ENCODE data around the gene SMARCD1. TPM values are rescaled to one million over a fixed set of nuclear protein-coding genes. Genes with fewer than 3 reads are reported as not detected.
"Not testable (repeated sequence)": the region's sequence is repeated elsewhere in the genome, so short reads cannot be mapped to it uniquely, and the experiment has no call there.

SMARCD1 gene
- polyA plus RNA-seq, 1 donor, result 60.4 TPM

DNA sequence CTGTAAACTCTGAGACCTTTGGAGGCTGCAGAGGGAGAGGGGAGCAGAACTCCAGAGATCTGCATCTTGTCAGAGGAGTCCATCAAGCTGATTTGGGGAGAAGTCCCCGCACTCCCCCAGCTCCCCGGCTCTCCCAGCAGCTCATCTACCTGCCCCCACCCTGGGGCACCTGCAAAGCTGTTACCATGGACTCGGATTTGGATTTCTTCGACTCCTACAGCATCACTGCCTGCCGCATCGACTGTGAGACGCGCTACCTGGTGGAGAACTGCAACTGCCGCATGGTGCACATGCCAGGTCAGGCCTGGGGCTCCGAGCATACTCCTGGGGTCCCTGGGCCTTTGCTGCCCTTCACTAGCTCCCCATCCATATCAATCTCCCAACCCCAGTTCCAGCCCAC lies 6.9 kb upstream of the SMARCD1 start:
- no peak for DNase-seq

DNA sequence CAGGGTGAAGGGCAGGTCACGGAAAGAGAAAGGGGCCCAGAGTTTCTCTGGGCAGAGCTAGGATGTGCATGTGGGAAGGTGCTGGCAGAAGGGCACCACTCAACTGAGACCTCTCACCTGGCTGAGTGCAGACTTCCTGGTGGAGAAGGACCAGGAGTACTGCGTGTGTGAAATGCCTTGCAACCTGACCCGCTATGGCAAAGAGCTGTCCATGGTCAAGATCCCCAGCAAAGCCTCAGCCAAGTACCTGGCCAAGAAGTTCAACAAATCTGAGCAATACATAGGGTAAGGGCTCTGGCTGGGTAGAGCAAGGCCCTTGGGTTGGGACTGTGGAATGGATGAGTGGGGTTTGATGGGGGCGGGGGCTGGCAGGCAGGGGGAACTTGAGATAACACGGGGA lies 5.4 kb upstream of the SMARCD1 start:
- DNase-seq, result no peak

DNA sequence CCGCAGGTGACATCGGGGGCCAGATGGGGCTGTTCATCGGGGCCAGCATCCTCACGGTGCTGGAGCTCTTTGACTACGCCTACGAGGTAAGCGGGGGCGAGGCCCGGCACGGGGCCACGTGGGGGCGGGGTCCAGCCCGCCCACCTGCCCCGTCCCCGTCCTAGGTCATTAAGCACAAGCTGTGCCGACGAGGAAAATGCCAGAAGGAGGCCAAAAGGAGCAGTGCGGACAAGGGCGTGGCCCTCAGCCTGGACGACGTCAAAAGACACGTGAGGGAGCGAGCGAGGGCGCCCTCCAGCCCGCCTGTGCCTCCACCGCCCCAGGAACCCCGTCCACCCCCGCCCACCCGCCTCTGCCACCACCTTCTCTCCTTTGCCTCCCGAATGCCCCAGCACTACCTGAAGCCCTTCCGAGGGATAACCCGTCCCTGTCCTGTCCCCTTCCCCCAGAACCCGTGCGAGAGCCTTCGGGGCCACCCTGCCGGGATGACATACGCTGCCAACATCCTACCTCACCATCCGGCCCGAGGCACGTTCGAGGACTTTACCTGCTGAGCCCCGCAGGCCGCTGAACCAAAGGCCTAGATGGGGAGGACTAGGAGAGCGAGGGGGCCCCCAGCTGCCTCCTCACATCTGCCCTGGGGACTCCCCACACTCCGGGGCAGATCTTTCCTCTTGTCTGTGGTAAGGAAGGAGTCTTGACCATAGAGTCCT lies 3.9 kb upstream of the SMARCD1 start:
- DNase-seq, result no peak

DNA sequence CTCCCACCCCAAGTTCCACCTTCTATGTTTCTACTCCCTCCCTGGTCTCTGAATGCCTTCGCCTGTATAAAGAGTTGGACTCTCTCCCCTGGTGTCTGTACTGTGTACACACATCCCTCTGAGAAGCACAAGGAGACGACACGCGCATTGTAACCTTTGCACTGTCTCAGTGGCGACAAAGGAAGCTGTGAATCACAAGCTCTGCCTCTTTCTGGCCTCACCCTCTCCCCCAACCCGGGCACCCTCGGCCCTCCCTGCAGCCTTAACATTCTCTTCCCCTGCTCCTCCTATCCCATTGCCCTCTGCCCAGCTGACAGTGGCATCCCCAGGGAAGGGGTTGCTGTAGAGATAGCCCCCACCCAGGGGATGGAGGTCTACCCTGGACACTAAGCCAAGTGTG lies 2.5 kb upstream of the SMARCD1 start:
- no peak for DNase-seq

DNA sequence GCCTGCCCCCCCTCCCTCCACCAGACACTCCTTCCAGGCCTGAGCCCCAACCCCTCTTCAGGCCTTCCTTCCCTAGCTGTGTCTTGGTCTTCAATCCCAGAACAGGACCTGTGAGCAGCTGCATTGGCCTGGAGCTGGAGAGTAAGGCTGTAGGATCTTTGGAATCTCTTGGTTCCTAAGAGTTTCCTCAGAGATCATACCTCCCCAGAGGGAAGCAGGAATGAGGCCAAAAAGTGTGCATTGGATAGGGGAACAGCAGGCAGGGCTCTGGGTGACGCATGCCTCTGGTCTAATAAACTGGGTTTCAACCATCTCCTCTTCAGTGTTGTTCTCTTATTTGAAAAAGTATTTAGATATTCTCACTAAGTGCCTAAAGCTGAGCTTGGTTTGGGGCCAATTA lies 1.8 kb upstream of the SMARCD1 start:
- no peak for DNase-seq

DNA sequence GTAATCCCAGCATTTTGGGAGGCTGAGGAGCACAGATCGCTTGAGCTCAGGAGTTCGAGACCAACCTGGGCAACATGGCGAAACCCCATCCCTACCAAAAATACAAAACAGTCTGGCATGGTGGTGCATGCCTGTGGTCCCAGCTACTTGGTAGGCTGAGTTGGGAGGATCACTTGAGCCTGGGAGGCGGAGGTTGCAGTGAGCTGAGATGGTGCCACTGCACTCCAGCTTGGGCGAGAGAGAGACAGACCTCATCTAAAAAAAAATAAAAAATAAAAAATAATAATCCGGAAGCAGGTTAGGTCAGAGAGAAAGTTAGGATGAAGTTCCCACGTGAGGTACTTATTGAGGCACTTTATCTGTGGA lies 750 bp upstream of the SMARCD1 start:
- not testable (repeated sequence) for DNase-seq

DNA sequence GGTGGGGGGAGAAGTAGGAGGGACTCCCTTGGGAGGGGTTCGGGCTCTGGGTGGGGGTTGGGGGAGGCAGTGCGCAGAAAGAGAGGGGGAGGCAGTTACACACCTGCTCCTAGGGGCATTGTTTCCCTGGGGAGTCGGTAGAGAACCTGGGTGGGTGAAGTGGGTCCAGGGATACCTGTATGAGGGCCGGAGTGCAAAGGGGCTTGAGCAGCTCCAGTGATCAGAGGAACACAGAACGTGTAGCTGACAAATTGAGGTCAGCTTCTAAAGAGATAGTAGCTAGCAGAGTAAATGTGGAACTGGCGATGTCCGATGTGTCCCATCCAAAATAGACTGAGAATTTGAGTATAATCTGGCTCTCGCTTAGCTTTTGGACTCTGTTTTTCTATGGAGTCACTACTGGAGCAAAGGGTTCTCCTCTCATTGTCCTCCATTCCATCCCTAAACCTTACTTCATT lies 502 bp downstream of the SMARCD1 start:
- DNase-seq, result no peak

DNA sequence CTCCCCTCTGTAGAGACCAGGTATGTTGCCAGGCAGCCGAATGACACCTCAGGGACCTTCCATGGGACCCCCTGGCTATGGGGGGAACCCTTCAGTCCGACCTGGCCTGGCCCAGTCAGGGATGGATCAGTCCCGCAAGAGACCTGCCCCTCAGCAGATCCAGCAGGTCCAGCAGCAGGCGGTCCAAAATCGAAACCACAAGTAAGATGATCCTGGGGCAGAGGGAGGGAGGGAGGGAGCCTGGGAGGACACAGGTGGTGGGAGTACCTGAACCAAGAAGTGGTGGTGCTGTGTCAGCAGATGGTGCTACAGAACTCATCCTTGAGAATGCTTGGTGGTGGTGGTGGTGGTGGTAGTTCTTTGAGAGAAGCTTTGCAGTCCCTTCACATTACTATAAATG lies 1.0 kb downstream of the SMARCD1 start:
- DNase-seq, result no peak

DNA sequence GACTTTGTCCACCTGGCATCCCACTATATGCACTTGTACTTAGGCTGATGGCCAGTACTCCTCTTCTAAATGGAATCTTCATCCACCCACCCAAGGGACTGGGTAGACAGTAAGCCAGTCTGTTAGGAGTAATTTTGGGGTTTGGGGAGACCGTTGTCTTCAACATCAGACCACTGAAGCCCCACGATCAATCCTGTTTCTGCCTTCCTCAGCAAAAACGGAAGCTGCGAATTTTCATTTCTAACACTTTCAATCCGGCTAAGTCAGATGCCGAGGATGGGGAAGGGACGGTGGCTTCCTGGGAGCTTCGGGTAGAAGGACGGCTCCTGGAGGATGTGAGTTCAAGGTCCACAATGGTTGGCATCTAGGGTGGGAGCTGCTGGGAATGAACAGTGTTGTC lies 2.0 kb downstream of the SMARCD1 start:
- no peak for DNase-seq

DNA sequence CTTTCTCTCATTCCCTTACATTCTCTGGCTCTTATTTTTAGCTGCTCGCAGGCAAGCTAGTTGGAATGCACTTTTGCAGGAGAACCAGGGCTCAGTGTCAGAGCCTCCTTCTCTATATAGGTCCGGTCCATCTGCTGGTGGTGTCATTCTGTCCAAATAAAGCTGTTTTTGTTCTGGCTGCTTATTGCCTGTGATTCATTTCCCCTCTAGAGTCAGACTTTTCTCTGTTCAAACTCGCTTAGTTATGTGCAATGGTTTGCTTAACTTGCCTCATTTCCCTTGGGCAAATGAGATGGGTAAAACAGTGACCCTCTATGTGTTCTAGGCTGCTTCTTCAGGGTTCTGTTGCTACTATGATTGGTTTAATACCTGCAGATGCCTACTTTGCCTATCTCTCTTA lies 2.9 kb downstream of the SMARCD1 start:
- DNase-seq, result no peak

DNA sequence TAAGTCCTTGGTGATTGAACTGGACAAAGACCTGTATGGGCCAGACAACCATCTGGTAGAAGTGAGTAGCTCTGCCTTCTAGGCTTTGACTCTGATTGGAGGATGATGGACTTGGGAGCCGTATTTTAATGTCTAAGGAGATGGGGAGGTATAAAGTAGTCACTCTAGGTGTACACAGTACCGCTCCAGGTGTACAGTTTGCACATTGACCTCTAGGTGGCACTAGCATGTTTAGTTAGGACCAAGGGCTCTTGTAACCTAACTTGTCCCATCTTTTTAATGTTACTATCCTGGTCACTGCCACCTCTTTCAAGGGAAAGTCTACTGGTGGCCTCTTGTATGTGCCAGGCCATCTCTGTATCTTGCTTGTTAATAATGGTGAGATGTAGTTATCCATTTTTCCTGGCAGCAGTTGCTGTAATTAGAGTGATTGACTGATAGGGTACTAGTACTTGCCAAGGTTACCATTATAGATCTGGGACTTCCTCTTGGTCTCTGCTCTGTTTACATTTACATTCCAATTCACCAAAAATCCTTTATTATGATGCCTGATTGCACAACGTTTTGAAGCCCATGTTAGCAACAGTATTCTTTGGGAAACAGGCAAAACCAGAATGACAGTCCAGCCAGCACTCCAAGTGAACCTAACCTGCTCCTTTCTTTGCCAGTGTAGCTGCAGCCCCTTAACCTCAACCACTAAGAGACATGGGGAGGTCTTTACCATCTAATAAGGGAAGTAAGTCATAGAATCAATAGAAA lies 3.6 kb downstream of the SMARCD1 start:
- DNase-seq, result no peak

DNA sequence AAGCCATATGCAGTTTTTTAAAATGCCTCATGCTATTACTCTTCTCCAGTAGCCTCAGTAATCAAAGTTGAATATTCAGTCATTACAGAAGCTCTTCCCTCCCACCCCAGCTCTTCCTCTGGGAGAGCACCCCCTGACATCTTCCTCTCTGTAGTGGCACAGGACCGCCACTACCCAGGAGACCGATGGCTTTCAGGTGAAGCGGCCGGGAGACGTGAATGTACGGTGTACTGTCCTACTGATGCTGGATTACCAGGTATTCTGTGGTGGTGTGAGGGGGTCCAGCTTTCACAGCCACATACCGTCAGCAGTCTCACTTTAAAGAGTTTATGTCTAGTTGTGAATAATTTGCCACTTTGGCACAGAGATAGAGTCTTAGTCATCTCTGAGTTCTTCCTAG lies 4.6 kb downstream of the SMARCD1 start:
- DNase-seq, result no peak

DNA sequence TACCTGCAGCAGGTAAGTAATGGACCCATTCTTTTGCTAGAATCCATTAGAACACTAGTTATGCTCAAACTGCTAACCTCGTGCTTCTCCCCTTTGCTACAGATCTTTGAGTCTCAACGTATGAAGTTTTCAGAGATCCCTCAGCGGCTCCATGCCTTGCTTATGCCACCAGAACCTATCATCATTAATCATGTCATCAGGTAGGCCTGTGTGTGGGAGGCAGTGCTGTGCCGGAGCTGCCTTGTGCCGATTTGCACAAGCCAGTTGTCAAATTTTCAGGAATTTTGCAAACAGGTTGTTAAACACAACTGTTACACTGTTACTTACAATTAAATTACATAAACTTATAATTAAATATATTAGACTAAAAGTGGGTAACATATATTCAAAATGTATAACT lies 5.2 kb downstream of the SMARCD1 start:
- no peak for DNase-seq

DNA sequence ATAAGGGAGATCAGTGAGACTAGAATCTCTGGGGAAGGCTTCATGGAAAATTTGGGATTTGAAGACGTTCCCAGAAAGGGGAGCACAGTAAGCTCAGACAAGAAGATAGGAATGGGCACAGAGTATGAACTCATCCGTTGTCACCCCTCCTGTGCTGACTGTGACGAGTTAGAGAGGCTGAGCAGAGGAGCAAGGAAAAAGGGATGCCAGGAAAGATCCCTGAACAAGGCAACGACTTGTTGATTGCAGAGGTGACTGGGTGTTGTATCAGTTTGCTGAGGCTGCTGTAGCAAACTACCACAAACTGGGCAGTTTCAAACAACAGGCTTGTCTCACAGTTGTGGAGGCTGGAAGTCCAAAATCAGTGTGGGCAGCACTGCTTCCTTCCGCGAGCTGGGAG lies 12.8 kb downstream of the SMARCD1 start:
- DNase-seq, result no peak

DNA sequence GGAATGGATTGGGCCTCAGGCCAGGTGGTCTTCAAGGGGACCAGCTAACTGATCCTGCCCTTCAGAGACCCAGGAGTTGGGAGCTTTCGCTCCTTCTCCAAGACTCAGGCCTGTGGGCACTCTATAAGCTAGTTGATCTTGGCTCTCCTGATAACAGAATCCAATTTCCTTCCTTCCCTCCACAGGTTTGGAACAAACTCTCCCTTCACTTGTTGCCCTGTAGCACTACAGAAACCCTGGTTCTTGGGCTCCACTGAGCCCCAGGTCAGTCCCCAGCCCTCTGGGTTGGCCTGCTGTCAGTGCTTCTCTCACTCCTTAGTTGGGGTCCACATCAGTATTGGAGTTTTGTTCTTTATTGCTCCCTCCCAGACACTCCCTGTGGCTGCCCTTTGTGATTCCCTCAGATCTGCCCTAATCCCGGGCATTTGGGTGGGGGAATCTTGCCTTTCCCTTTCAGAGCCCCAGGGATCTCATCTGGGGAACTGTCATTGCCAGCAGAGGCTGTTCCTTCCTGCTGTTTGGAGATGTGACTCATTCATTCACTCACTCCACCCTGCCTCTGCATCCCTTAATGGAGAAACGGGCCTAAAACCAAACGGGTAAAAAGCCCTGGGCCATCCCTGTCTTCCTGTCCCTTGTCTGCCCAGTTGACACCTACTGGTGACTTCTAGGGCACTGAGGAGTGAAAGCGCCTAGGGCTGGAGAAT lies 14.3 kb downstream of the SMARCD1 start:
- no peak for DNase-seq

DNA sequence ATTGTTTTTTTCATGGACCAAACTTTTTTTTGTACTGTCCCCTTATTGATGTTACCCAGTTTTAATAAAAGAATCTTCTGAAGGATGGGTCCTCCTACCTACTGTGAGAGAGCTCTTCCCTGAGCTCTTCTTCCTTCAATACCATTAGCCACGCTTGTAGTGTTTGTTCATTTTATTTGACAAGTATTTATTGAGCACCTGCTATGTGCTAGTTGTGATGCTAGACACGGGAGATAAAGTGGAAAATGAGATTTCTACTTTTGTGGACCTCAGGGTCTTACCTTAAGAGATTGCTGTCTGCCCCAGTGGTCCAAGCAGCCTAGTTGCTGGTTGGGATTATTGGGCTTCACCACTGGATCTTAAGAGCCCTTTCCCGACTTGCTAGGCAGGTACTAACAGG lies 15.4 kb downstream of the SMARCD1 start:
- DNase-seq, result no peak

DNA sequence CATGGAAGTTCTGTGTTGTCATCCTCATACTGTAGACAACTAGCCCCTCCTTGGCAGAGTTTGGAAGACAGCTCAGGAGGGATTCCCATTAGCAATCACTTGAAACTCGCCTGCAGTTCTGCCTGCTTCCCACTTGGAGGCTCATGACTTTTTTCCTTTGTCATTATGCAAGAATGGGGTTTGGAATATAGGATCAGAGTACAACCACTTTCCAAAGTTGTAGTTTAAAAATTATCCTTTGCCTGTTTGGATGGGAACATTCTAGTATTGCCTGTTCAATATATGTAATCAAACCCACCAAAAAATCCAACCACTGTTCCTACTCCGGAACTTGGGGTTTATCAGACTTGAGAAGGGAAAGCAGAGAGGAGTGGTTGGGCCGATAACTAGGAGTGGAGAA lies 16.5 kb downstream of the SMARCD1 start:
- DNase-seq, result no peak

DNA sequence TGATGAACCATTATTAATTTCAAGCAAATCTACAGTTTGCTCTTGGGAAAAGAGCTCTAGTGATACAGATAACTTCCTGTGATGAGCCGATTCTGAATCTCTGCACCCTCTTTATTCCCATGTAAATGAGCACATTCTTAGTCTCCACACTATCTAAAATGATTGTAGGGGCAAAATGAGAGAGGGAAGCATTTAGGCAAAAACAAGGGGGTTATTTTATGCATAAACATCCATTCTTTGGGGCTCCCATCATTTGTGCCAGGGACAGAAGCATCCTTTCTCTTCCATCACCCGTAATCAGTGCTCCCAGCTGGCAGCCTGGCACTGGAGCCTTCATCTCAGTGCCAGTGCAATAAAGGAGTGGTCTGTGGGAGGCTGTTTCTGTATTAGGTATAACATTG lies 17.0 kb downstream of the SMARCD1 start:
- DNase-seq, result no peak

DNA sequence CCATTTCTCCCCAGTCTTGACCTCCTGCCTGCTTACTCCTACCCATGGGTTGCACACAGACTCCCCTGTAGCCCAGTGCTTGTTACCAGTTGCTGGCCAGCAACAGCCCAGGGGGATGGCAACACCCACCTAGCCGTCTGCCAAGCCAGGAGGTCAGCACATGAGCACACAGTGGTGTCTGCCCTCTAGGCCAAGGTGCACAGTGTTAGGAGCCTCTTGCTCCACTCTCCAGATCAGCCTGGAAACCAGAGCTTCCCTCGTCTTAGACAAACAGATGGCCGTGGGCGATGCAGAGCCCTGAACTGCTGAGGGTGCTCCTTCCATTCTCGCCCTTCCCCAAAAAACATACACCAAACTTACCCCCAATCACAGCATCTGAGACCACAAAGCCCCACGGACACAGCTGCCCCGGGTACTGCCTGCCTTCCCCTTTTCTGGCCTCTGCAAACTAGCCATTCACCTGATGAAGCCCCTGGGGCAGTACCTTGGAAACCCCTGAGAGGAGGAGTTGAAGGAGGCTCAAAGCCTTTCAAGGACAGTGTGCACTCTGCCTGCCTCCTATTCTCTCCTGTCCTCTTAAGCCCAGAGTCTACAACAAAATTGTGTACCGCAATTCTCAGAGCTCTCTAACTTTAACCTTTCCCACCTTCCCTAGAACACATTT lies 17.6 kb downstream of the SMARCD1 start:
- no peak for DNase-seq

DNA sequence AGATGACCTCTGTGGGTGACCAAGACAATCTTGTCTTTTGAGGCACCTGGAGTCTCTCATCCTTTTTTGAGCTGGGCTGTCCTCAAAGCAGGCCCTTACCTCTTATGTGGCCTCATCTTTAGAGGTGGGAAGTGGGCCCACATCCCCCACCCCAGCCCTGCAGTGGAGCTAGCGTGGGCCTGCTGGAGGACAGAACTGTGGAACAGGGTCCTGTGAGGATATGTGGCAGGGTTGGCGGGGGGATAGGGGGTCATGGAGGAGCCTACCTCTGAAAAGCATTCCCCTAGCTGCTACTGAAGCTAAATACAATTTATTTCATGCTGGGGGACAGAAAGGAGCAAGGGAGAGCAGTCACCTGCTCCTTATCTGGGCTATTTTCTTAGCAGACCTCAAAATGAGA lies 18.2 kb downstream of the SMARCD1 start:
- no peak for DNase-seq

DNA sequence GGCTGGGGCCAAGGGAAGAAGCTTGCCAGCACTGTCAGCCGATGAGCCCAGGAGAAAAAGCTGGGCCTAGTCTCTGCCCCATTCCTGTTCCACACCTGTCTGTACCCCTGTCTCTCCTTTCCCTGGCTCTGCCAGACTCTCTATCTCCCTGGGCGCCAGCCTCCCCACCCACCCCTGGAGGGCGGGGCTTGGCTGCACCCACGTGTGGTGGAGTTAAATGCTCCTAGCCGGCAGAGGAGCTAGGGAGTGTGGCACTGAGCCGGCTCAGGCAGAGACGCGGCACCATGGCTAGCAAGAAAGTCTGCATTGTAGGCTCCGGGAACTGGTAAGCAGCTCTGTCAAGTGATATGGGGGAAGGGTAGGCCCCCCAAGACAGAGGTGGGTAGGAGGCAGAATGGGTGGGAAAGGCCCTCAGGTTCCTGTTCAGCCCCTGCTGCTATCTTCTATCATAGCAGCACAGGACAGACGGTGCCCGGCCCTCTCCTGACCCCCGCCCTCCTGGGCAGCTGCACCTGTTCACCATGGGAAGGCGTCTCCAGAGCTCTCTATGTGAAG lies 18.7 kb downstream of the SMARCD1 start, which contains the start of gene GPD1:
Gene GPD1 (plus strand): TSS at position 242 of the 555 bp plus-strand sequence. CDS start 43 bp downstream, at position 285.
- no peak for DNase-seq

All from hindlimb muscle (tissue), 1 donor.